Fibroblast of upper back skin (primary cell): Measurements from ENCODE around the gene PI4KB.

Source experiments
- DNase-seq: peaks from one replicate; pipeline ENCODE4 v3.0.0-alpha.2; 2013

Gene PI4KB

DNA sequence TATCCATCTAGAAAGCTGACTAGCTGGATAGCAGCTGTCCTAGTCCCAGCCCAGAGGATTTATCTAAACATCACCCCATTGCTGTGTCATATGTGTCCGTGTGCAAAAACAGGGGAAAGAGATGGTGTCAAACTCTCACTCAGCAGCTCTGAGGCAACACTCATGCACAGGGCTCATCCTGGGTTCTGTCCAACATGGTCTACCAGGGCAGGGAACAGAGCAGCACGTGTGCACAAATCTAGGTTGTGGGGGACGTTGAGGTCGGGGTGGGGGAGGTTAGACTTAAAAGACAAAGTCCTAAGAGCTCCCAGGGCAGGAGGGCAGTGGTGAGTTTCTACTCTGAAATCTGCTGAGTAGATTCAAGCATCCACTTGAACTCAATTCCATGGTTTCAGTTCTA is 16.2 kb downstream of the PI4KB start:
- DNase-seq, result no peak

DNA sequence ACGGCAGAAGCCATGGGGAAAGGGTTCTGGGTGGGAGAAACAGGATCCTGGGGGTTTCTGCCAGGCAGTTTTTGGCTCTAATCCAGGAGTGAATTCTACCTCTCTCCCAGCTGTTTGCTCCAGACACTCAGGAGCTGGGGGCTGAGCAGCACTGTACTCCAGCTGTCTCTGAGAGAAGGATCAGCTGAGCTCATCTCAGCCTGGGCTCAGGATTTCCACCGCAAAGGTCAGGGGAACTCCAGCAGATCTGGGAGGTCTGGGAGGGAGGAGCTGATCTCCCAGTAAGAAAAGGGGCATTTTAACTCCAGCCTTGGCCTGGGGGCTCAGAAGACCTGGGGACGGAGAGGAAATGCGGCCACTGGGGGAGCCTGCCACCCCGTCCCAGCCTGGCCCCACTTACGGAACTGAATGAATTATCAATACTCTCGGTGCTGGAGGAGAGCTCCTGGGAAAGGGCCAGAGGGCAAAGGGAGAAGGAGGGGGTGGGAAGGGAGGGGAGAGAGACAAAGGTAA is 17.3 kb downstream of the PI4KB start:
- peak; percentile 58 for DNase-seq

GRCh38 chr1:151294742-151295462 is 32.3 kb downstream of the PI4KB start:
- no peak for DNase-seq

GRCh38 chr1:151293093-151293492 is 34.1 kb downstream of the PI4KB start:
- no peak for DNase-seq

DNA sequence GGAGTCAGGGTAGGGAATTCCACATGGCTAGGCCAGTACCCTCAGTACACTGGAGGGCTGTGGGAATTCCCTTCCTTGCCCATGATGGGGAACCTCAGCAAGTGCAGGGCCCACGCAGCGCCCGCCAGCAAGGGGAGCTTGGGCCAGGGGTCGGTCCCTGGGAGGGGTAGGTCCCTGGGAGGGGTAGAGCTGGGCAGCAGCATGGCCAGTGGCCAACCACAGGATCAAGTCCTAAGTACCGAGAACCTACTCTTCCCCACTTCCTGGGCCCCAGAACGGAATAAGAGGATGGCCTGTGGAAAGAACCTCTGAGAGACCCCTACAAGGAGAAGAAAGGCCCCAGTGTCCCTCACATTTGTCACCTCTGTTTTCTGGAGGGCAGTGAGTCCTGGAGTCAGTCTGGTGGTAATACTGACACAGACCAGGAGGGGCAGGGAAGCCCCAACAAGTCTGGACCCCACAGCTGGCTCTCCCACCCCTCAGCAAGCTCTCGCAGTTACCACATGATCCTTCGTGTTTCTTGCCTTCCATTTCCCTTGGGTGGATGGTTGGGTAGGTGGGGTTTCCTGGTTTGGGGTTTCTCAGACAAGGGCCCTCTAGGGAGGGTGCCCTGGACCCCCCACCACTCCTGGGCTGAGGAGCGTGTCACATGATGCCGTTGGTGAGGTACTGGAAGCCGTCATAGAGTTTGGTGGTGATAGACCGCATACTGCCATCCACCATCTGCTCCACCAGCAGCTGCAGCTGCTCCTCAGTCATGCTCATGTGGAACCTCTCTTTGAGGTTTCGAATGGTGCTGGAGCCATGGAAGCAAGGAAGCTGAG is 34.8 kb downstream of the PI4KB start:
- no peak for DNase-seq

DNA sequence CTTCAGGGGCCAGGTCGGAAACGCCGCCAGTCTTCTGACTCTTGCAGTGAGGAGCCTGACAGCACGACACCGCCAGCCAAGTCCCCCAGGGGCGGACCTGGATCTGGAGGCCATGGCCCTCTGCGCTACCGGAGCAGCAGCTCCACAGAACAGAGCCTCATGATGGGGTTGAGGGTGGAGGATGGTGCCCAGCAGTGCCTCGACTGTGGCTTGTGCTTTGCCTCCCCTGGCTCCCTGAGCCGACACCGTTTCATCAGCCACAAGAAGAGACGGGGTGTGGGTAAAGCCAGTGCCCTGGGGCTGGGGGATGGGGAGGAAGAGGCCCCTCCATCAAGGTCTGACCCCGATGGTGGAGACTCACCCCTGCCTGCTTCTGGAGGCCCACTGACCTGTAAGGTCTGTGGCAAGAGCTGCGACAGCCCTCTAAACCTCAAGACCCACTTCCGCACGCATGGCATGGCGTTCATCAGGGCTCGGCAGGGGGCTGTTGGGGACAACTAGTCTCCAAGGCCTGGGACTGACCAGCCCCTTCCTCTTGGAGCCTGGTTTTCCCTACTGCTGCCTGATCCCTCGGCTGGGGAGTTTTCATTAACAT is 36.4 kb downstream of the PI4KB start:
- DNase-seq, result no peak

- DNase-seq, result no peak
Measured at GRCh38 chr1:151289991-151290708, 37.1 kb downstream of the PI4KB start.

DNA sequence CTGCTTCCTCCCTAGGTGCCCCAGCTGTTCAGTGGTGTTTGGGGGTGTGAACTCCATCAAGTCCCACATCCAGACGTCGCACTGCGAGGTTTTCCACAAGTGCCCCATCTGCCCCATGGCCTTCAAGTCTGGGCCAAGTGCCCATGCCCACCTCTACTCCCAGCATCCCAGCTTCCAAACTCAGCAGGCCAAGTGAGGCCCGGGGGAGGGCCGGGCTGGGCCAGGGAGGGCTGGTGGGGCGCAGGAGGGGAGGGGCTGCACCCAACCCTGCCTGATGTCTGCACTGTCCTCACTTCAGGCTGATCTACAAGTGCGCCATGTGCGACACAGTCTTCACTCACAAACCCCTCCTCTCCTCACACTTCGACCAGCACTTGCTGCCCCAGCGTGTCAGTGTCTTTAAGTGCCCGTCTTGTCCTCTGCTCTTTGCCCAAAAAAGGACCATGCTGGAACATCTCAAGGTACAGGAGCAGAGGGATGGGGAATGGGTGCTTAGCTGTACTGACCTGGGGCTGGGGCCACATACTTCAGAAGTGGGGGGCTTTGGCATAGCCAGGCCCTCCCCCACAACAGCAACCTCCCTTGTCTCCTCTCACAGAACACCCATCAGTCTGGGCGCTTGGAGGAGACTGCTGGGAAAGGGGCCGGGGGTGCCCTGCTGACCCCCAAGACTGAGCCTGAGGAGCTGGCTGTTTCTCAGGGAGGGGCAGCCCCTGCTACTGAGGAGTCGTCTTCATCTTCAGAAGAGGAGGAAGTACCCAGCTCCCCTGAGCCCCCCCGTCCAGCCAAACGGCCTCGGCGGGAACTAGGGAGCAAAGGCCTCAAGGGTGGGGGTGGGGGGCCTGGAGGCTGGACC is 37.9 kb downstream of the PI4KB start:
- no peak for DNase-seq

GRCh38 chr1:151288502-151288901 is 38.7 kb downstream of the PI4KB start:
- DNase-seq, result no peak

DNA sequence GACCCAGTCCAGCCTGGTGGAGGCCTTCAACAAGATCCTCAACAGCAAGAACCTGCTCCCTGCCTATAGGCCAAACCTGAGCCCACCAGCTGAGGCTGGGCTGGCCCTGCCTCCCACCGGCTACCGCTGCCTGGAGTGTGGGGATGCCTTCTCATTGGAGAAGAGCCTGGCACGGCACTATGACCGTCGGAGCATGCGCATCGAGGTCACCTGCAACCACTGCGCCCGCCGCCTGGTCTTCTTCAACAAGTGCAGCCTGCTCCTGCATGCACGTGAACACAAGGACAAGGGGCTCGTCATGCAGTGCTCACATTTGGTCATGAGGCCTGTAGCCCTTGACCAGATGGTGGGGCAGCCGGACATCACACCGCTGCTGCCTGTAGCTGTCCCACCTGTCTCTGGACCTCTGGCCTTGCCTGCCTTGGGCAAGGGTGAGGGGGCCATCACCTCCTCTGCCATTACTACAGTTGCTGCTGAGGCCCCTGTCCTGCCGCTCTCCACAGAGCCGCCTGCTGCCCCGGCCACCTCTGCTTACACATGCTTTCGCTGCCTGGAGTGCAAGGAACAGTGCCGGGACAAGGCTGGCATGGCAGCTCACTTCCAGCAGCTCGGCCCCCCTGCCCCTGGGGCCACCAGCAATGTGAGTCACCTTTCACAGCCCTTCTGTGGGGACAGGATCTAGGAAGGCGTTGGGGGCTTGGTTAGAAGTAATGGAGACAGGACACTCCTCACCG is 39.3 kb downstream of the PI4KB start:
- DNase-seq, result no peak

GRCh38 chr1:151287341-151287699 is 39.9 kb downstream of the PI4KB start:
- no peak for DNase-seq

DNA sequence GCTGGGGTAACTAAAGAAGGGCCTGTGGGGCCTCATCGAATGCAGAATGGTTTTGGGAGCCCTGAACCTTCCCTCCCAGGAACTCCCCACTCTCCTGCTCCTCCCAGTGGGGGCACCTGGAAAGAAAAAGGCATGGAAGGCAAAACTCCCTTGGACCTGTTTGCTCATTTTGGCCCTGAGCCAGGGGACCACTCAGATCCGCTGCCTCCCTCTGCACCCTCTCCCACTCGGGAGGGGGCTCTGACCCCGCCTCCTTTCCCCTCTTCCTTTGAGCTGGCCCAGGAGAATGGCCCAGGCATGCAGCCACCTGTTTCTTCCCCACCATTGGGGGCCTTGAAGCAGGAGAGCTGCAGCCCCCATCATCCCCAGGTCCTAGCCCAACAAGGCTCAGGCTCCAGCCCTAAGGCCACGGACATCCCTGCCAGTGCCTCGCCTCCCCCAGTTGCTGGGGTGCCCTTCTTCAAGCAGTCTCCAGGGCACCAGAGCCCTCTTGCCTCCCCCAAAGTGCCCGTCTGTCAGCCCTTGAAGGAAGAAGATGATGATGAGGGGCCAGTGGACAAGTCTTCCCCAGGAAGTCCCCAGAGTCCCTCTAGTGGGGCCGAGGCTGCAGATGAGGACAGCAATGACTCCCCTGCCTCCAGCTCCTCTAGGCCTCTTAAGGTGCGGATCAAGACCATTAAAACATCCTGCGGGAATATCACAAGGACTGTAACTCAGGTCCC is 40.4 kb downstream of the PI4KB start:
- DNase-seq, result no peak

GRCh38 chr1:151284013-151284577 is 43.1 kb downstream of the PI4KB start:
- no peak for DNase-seq

DNA sequence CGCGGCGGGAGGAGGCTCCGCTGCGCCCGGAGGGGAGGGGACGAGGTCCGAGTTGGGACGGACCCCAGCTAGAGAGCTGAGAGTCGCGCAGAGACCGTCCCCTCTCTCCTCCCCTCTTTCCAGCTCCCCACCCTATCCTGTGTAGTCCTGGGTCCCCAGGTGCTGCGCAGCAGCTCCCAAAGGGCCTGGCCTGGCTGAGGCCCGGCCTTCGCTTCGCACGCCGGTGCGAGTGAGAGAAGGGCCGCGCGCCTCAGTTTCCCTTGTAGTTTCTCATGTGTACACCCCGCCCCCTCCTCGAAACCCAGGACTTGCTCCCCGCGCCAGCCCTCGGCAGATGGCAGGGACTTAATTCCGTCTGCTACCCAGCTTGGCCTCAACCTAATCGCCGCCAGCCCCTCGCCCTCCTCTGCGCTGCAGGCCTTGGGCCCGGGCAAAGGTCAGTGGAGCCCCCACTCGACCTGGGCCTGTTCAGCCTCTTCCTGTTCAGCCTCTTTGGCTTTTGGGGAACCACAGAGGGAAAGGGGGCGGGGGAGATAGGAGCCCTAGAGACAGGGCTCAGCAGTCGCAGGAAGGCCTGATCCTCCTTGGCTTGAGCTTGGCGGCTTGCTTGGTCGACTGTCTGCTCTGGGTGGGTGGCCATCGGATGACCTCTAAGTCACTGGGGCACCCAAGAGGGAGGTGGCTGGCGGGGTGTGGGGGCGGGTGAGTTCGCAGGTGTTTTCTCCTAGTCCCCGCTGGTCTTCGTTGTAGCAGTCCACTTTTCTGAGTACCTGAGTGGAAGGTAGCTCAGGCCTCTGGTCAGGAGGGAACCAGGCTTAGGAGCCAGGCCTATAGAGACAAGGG is 44.1 kb downstream of the PI4KB start:
- DNase-seq, result peak; percentile 5

DNA sequence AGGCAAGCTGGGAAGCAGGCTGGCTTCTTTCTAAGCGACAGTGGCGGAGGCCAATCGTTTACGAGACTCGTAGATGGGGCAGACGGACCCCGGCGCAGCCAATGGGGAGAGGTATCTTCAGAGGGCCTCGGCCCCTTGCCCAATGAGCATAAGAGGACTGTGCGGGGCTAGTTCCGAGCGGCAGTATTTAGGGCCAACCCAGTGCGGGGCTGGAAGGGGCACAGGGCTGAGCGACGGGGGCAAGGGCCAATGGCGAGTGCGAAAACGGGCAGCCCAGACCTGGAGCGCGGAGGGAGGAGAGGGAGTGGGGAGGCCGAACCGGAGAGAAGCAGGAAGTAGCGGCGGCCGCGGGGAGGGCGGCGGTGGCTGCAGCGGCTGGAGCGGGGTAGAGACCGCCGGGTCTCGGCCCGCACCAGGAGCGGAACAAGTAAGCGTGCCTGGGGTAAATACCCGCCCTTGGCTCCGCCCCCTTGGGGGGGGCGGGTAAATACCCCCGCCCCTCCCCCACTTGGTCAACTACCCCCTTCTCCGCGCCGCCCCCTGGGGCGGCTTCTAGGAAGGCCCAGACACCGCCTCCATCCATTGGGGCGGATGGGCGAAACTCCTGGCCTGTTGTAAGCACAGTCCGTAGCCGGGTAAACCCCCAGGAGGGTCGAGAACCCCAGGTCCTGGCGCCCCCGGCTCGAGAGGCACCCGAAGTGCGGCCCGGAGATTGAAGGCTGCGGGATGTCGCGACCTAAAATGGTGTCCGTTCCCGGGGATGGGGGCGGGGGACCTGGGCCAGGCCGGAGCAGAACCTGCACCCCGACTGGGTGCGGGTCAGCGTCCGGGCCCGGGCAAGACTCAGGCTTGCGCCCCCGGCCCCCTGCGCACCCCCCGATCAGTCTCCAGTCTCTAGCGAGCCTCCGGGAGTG is 45.0 kb downstream of the PI4KB start, which contains the start of gene ZNF687:
Gene ZNF687, plus strand, starts transcription at position 331 of the 914 bp plus-strand sequence. CDS start 3,993 bp downstream, outside the sequence.
- DNase-seq, result peak; percentile 100

DNA sequence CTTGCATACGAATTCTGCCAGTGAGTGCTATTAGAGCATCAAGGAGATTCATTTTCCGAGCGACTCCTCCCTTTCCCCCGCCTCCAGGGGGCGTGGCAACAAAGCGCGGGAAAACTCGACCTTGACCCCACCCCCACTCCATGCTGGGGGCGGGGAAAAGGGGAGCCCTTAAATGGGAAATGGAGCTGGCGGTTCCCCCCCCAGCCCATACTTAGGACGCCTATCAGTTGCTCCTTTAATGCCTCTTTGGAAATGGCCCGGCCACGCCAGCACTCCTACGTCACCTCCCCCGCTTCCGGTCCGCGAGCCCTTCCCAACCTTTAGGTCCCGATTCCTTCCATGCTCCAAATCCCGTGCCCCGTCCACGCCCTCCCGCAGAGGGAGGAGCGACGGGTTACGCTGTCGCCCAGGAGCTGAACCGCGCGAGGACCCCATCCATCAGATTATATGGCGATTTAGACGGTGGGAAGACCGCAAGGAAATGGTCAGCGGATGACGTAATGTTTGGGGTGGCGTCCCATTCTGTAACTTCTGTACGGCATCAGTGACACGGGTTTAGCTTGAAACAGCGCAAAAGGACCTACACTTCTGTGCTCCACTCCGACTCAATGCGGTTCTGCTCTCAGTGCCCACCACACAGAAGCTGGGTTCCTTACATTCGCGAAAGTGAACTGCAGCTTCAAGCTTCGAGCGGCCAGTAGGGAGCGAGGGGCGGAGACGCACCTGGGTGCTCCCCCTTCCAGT is 45.8 kb downstream of the PI4KB start:
- DNase-seq, result peak; percentile 99

DNA sequence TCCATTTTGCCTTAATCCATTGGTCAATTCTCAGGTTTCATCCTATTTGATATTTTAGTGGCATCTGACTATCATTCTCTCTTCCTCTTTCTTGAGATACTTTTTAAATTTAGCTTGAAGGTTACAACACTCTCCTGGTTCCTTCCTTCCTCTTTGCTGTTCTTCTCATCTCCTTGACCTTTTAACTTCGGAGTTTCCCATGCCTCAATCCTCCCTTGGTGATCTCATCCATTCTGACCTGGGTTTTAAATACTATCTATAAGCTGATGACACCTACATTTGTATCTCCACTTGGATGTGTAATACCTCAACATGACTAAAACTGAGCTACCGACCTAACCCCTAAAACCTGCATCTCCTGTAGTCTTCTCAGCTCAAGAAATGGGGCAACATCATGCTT is 50.0 kb downstream of the PI4KB start:
- DNase-seq, result no peak
